ENCODE measurements around the gene LRRN2. TPM values are rescaled to one million over a fixed set of nuclear protein-coding genes. Genes with fewer than 3 reads are reported as not detected.

Gene LRRN2
- total and polyA plus RNA-seq, 2 of the 8 experiments (the other 6 are each of a cell fraction or from before 2014, with no cell fraction given) = 1.8 to 2.3 TPM

GRCh38 chr1:204683284-204684205, 2.0 kb downstream of the LRRN2 start (continued):
- TF ChIP-seq CHD7 (IDR thresholded peaks at IDR 0.05; ENCODE audit: insufficient replicate concordance, low read length) = no peak
